Stimulated activated naive CD8-positive, alpha-beta T cell treated with anti-CD3 and anti-CD28 coated beads, Interleukin-15, Interleukin-2, amounts not matched to agents 100 U/mL and 50 U/mL, for 24 hours (primary cell): ENCODE measurements around the gene YEATS4.

Experiments
- ATAC-seq: fragments of 150-1000 bp; cut with Tn5 transposase; one replicate; pipeline ENCODE4 v1.10.0; 2021
- DNase-seq: peaks from one replicate; pipeline ENCODE4 v3.0.0; 2021

The YEATS4 gene

GRCh38 chr12:69342421-69342820 is 17.1 kb upstream of the YEATS4 start:
- no peak for ATAC-seq
- DNase-seq = no peak

DNA sequence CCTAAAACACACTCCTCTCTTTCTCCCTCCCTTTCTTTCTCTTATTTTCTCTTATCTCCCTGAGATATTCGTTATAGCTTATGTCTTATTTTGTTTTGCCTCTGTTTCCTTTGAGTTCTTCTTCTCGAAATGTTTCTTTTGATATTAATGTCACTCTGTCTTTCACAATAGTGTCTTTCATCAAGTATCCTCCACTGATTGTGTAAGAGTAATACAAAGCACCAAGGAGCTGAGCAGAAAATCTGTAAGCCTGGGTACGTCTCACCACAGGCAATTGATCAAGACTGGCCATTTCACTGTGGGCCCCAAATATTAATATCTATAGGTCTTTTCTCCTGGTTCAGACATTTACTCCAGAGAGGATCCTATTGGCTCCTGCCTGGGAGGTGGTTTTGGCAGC is 16.2 kb upstream of the YEATS4 start:
- no peak for ATAC-seq
- no peak for DNase-seq

- ATAC-seq (no peak), DNase-seq (no peak)
Observed at GRCh38 chr12:69343885-69344612, 15.5 kb upstream of the YEATS4 start.

DNA sequence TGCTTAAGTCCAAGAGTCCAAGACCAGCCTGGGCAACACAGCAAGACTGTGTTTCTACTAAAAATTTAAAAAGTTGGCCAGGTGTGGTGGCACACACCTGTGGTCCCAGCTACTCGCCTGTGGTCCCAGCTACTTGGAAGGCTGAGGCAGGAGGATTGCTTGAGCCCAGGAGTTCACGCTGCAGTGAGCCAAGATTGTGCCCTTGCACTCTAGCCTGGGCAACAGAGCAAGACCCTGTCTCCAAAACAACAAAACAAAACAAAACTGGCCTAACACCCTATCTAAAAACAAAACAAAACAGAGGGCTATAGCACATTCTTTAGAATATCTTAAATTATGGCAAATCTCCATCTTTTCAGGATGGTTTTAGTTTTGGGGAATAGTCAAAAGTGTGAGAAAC is 14.5 kb upstream of the YEATS4 start:
- no peak for DNase-seq
- ATAC-seq = no peak

GRCh38 chr12:69345742-69346141 is 13.8 kb upstream of the YEATS4 start:
- no peak for ATAC-seq
- DNase-seq = no peak

DNA sequence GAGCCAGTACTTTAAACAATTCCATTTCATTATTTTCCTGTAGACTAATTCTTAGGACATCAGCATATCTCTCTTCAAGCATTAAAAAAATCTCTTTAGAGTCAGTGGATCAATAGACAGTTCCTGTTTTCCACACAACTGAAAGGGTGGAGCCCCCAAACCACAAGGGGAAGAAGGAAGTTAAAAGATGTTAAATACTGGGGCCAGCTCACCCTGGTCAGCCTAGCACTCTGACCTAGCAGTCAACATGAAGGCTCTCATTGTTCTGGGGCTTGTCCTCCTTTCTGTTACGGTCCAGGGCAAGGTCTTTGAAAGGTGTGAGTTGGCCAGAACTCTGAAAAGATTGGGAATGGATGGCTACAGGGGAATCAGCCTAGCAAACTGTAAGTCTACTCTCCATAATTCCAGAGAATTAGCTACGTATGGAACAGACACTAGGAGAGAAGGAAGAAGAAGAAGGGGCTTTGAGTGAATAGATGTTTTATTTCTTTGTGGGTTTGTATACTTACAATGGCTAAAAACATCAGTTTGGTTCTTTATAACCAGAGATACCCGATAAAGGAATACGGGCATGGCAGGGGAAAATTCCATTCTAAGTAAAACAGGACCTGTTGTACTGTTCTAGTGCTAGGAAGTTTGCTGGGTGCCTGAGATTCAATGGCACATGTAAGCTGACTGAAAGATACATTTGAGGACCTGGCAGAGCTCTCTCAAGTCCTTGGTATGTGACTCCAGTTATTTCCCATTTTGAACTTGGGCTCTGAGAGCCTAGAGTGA is 11.2 kb upstream of the YEATS4 start, which contains the start of gene LYZ:
Gene LYZ, plus strand, starts transcription at position 220 of the 777 bp plus-strand sequence. Its CDS starts 28 bp downstream, at position 248.
- no peak for ATAC-seq

DNA sequence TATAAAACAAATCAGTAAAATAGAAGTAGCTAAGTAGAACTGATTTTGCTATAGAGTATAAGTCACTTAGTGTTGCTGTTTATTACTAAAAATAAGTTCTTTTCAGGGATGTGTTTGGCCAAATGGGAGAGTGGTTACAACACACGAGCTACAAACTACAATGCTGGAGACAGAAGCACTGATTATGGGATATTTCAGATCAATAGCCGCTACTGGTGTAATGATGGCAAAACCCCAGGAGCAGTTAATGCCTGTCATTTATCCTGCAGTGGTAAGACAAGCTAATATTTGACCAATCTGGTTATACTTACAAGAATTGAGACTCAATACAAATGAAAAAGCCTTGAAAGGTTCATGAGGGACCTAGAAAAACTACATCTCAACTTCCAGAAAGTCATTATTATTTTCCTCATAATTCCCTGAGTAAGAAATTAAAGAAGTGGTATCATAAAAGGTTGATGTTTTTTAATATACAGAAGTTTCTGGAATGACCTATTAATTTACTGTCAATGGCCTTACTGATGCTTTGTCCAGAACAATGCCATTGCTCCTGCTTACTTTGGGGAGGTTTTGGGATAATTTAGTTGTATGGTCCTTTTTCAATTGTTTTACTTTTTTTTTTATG is 9.4 kb upstream of the YEATS4 start:
- ATAC-seq (no peak), DNase-seq (no peak)

More for the DNA sequence above, 11.2 kb upstream of the YEATS4 start, which contains the start of gene LYZ:
- no peak for DNase-seq

GRCh38 chr12:69350777-69351176 is 8.8 kb upstream of the YEATS4 start:
- no peak for ATAC-seq
- DNase-seq = no peak

DNA sequence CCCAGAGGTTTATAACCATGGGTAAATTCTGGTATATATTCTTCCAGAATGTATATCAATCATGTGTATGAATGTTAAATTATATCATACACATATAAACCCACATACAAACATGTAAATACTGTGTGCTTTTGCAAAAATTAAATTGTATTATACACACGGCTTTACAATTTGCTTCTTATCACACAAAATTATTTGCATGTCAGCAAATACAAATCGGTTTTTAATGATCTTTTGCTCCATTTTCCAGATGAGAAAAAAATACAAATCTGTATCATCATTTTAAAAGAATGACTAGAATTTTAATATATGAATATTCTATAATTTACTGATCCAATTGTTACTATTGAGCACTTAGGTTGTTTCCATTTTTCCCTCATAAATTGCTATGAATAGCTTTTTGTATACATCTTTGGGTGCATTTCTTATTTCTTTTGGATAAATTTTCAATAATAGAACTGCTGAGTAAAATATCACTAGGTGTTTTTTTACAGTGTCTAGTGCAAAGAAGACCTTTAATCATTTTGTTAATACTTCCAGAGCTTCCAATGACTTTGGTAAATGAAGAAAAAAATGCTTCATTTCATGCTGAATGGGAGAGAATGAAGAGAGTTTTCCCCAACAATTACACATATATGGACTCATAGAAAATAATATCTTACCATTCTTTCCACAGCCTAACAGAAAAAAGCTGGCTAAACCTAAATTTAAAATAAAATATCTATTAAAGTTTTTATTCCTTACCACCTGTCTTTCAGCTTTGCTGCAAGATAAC is 7.9 kb upstream of the YEATS4 start:
- DNase-seq (no peak), ATAC-seq (no peak)

DNA sequence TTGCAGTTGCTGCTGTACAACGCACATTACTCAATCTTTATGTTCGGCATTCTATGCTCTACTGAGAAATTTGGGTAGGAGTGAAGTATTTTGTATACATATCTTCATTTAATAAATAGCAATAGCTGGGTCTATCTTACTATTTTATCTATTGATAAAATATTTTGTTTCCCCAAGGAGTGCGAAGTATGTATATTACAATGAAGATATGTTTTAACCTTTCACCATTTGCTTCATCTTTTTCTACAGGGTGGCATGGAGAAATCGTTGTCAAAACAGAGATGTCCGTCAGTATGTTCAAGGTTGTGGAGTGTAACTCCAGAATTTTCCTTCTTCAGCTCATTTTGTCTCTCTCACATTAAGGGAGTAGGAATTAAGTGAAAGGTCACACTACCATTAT is 6.6 kb upstream of the YEATS4 start:
- ATAC-seq (no peak), DNase-seq (no peak)

DNA sequence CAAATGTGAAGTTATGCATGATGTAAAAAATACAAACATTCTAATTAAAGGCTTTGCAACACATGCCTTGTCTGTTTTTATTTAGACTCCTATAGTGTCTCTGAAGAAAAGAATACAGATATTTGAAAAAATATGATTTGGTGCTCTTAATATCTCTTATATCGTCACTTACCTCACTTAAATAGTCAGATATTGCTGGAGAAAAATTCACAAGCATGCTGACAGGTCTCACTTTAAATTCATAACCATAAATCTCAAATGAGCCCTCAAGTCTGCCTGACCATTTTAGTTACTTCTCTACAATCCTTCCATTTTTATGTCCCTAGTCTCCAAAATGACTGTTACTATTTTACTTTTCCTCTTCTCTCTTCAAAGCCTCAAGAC is 5.4 kb upstream of the YEATS4 start:
- no peak for ATAC-seq
- DNase-seq = no peak

- DNase-seq (no peak), ATAC-seq (no peak)
Observed at GRCh38 chr12:69354556-69355187, 4.9 kb upstream of the YEATS4 start.

- ATAC-seq (no peak), DNase-seq (no peak)
Observed at GRCh38 chr12:69355363-69356028, 4.0 kb upstream of the YEATS4 start.

DNA sequence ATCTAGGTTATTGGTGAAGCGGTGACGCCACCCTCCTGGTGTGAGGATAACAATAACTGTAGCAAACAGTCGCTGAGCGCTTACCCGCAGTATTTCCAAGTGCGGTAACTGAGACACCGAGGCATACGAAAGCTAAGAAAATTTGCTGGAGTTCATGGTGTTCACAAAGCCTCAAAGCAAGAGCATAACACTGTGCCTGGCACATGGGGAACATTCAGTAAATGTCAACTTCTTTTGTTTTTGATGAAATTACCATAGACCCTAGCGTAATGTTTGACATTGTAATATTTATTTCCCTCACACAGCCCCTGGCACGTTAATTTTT is 767 bp downstream of the YEATS4 start:
- DNase-seq = no peak
- no peak for ATAC-seq

DNA sequence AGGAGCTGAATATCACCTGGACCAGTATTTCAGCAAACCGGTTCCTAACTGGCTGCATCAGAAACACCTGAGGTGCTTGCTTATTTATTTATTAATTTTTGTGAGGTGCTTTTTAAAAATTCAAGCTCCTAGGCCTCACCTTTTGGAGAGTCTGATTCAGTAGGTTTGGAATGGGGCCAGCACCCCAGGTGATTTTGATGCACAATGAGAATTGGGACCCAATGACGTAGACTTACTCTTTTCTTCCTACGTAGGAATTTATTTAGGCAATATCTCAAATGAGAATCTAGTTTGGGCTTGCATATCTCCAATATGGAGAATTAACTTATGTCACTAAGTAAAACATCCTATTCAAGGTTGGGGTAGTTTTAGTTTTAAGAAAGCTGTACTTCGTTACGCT is 7.3 kb downstream of the YEATS4 start:
- no peak for DNase-seq

GRCh38 chr12:69368171-69368570 is 8.6 kb downstream of the YEATS4 start:
- ATAC-seq (no peak), DNase-seq (no peak)

More for the DNA sequence above, 7.3 kb downstream of the YEATS4 start:
- ATAC-seq = no peak

- DNase-seq = no peak
- ATAC-seq = no peak
Observed at GRCh38 chr12:69383074-69383473, 23.5 kb downstream of the YEATS4 start.

- DNase-seq (no peak), ATAC-seq (no peak)
Observed at GRCh38 chr12:69385038-69385437, 25.5 kb downstream of the YEATS4 start.

GRCh38 chr12:69386921-69387320 is 27.4 kb downstream of the YEATS4 start:
- no peak for ATAC-seq

DNA sequence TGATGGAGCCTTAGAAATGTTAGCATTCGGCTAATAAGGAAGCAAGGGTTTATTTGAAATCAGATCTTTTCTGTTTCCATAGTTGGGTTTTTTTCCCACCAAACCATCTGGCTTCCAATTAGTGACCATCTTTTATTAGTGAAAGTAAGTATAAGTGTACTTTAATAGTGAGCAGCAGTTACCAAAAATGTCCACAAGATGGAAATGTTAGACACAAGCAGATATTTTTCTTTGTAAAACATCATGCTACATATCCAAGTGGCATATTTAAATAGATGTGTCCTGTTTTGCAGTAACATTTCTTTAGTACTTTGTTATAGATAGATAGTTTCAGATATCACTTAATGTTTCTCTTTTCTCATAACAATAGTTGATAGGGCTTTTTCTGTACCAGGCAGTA is 28.8 kb downstream of the YEATS4 start:
- DNase-seq = no peak
- ATAC-seq = no peak

More at GRCh38 chr12:69386921-69387320, 27.4 kb downstream of the YEATS4 start:
- DNase-seq = no peak

GRCh38 chr12:69389831-69390230 is 30.3 kb downstream of the YEATS4 start:
- DNase-seq (no peak), ATAC-seq (no peak)
